Stimulated activated naive CD8-positive, alpha-beta T cell treated with anti-CD3 and anti-CD28 coated beads, Interleukin-15, Interleukin-2, amounts not matched to agents 100 ng/mL and 50 ng/mL, for 24 hours (primary cell): ENCODE measurements around the gene TNKS1BP1.
"Not testable (repeated sequence)": the region's sequence is repeated elsewhere in the genome, so short reads cannot be mapped to it uniquely, and the experiment has no call there.

ENCODE experiments used
- H3K27ac Mint-ChIP-seq: one replicate; pipeline ENCODE4 v1.8.0; 2021; ENCODE audit warnings: mild to moderate bottlenecking, mixed read lengths
- H3K27me3 Mint-ChIP-seq: one replicate; pipeline ENCODE4 v1.8.0; 2021; ENCODE audit warnings: mixed read lengths
- H3K36me3 Mint-ChIP-seq: one replicate; pipeline ENCODE4 v1.8.0; 2021; ENCODE audit warnings: low read depth, mixed read lengths
- H3K4me1 Mint-ChIP-seq: one replicate; pipeline ENCODE4 v1.8.0; 2021; ENCODE audit warnings: low read depth, mixed read lengths
- H3K4me3 Mint-ChIP-seq: one replicate; pipeline ENCODE4 v1.8.0; 2021; ENCODE audit warnings: mild to moderate bottlenecking, mixed read lengths
- H3K9me3 Mint-ChIP-seq: one replicate; pipeline ENCODE4 v1.8.0; 2021; ENCODE audit warnings: mixed read lengths

Gene TNKS1BP1

GRCh38 chr11:57345555-57346211 lies 20.9 kb upstream of the TNKS1BP1 start:
- Mint-ChIP-seq H3K27ac (peak overlapping the region; percentile 24), H3K4me1 (peaks cover 5% of the 10 kb centered on the region), H3K36me3 (no peaks in the 10 kb centered on the region), H3K4me3 (no peak overlapping the region), H3K9me3 (no peaks in the 10 kb centered on the region), H3K27me3 (no peaks in the 10 kb centered on the region)

- Mint-ChIP-seq H3K9me3 (no peaks in the 10 kb centered on the region), H3K36me3 (no peaks in the 10 kb centered on the region), H3K27me3 (no peaks in the 10 kb centered on the region), H3K4me1 (peaks cover 7% of the 10 kb centered on the region), H3K4me3 (no peak overlapping the region), H3K27ac (no peak overlapping the region)
Measured at GRCh38 chr11:57344826-57345225, 20.1 kb upstream of the TNKS1BP1 start.

DNA sequence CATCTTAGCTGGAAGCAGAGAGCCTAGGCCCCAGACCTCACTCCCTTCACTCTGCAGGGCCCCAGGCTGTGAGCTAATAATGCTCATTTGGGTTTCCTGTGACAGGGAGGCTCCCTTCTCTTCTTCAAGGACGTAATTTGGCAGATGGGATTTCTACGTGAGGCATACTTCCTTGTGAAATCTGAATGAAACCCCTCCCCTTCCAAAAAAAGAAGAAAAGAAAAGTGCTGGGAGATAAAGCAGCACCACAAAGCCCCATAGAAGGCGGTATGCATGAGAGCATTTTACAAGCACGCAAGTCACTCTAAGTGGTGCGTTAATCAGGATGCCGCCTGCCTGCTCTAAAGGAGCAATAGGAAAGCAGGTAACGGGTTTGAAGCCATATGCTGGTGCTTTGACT lies 19.1 kb upstream of the TNKS1BP1 start:
- H3K27ac Mint-ChIP-seq = no peak overlapping the region
- H3K9me3 Mint-ChIP-seq = no peaks in the 10 kb centered on the region
- no peaks in the 10 kb centered on the region for H3K36me3 Mint-ChIP-seq
- H3K4me3 Mint-ChIP-seq = no peak overlapping the region
- peaks cover 7% of the 10 kb centered on the region for H3K4me1 Mint-ChIP-seq
- H3K27me3 Mint-ChIP-seq = no peaks in the 10 kb centered on the region

GRCh38 chr11:57342702-57343101 lies 17.9 kb upstream of the TNKS1BP1 start:
- Mint-ChIP-seq H3K36me3 (no peaks in the 10 kb centered on the region), H3K4me1 (peaks cover 7% of the 10 kb centered on the region), H3K27me3 (no peaks in the 10 kb centered on the region), H3K4me3 (no peak overlapping the region), H3K9me3 (no peaks in the 10 kb centered on the region), H3K27ac (no peak overlapping the region)

DNA sequence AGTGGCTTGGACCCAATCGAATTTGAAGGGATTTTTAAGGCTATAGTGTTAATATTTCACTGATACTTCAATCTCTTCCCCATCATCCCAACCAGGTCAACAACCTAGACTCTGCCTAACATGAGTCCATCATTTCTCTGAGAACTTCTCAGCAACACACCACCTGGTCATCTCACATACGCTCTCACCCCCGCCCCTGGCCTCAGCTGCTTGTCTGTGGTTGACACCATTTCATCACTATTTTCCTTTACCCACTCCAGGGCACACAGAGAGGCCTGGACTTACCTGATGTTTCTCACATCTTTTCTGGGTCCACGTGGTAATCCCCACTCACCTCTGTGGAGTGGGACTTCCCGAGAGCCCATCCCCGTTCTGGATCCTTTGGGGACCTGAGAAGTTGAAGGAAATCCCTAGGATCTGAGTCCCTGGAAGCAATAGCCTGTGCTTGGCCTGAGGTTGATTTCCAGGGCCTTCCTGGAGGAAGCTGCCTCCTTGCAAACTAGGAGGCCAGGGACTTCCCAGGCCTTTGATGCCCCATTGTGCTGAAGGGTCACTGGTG lies 16.6 kb upstream of the TNKS1BP1 start:
- Mint-ChIP-seq H3K4me1 (peaks cover 12% of the 10 kb centered on the region), H3K27ac (no peak overlapping the region), H3K9me3 (no peaks in the 10 kb centered on the region), H3K36me3 (no peaks in the 10 kb centered on the region), H3K4me3 (no peak overlapping the region), H3K27me3 (no peaks in the 10 kb centered on the region)

DNA sequence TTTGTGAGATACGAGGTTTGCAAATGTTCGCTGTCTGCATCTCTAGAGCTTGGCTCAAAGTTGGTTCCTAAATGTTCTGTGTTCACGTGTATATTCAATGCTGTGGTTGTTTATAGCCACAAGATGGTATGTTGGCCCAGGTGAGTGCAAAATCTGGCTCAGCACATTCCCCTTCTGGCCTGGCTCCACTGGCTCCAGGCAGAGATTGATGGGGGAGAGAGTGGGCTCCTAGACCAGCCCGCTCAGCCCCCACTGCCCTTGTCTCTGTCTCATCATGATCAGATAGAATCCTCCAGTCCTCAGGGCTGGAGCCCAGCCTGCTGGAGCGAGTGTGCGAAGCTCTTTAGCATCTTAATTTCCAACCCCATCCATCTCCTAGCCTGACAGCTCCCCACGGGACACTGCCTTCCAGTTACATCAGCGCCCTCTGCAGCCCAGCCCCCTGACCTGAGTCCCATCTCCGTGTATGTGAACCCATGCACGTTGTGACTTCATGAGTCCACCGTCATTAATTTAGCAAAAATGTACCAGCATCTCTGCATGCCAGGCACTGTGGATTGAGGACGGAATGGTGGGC lies 15.4 kb upstream of the TNKS1BP1 start:
- Mint-ChIP-seq H3K27ac (no peak overlapping the region), H3K27me3 (no peaks in the 10 kb centered on the region), H3K9me3 (no peaks in the 10 kb centered on the region), H3K4me1 (peaks cover 19% of the 10 kb centered on the region), H3K36me3 (no peaks in the 10 kb centered on the region), H3K4me3 (no peak overlapping the region)

DNA sequence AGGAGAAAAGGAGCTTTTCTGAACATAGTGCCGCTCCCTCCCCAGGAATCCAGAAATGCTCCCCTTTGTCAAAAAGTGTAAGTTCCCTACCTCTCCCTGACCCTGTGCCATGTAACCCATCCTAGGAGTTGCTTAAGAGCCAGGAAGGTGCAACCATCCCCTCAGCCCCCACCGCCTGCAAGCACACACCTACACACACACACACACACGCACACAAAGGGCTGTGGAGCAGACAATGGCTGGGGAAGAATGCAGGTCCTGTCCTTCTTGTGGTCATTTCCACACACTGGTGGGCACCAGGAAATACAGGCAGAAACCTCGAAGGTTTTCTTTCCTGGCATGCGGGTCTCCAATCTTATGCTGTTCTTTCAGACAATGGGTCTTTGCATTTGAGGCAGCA lies 14.6 kb upstream of the TNKS1BP1 start:
- H3K9me3 Mint-ChIP-seq = no peaks in the 10 kb centered on the region
- no peaks in the 10 kb centered on the region for H3K27me3 Mint-ChIP-seq
- peaks cover 26% of the 10 kb centered on the region for H3K4me1 Mint-ChIP-seq
- H3K27ac Mint-ChIP-seq = no peak overlapping the region
- H3K36me3 Mint-ChIP-seq = peaks cover 4% of the 10 kb centered on the region
- no peak overlapping the region for H3K4me3 Mint-ChIP-seq

DNA sequence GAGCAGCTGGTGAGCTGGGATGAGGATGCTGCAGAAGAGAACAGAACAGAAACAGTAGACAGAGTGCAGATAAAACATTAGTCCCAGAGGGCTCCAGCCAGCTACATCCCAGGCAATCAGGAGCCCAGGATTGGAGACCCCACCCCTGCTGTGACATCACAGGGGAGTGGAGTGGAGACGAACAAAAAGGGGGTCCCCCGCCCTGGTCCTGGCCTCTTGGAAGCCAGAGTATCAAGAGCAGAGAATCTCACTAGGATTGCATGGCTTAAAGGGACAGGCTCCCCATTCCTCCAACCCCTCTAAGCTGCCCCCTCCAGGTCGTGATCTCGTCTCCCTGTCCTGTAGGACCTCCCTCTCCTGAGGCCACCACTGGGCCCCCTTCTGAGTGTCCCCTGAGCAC lies 13.4 kb upstream of the TNKS1BP1 start, which contains the start of gene P2RX3:
P2RX3 (plus strand) TSS at position 211 of the 400 bp plus-strand sequence. CDS start 199 bp downstream, outside the sequence.
- Mint-ChIP-seq H3K27me3 (no peaks in the 10 kb centered on the region), H3K36me3 (peaks cover 15% of the 10 kb centered on the region), H3K27ac (peak within 1 kb of the TSS; percentile 36), H3K4me3 (no peak within 1 kb of the TSS), H3K9me3 (no peaks in the 10 kb centered on the region), H3K4me1 (peaks cover 36% of the 10 kb centered on the region)

- peaks cover 26% of the 10 kb centered on the region for H3K36me3 Mint-ChIP-seq
- not testable (repeated sequence) for H3K9me3 Mint-ChIP-seq, H3K27me3 Mint-ChIP-seq
- H3K4me3 Mint-ChIP-seq = peak overlapping the region; percentile 93
- peak overlapping the region; percentile 97 for H3K27ac Mint-ChIP-seq
- peaks cover 36% of the 10 kb centered on the region for H3K4me1 Mint-ChIP-seq
Measured at GRCh38 chr11:57336856-57337255, 12.1 kb upstream of the TNKS1BP1 start.

GRCh38 chr11:57336111-57336666 lies 11.4 kb upstream of the TNKS1BP1 start:
- peaks cover 32% of the 10 kb centered on the region for H3K36me3 Mint-ChIP-seq
- H3K9me3 Mint-ChIP-seq = no peaks in the 10 kb centered on the region
- peaks cover 40% of the 10 kb centered on the region for H3K4me1 Mint-ChIP-seq
- peak overlapping the region; percentile 97 for H3K27ac Mint-ChIP-seq
- H3K27me3 Mint-ChIP-seq = no peaks in the 10 kb centered on the region
- H3K4me3 Mint-ChIP-seq = peak overlapping the region; percentile 93

- H3K36me3 Mint-ChIP-seq = peaks cover 39% of the 10 kb centered on the region
- H3K4me1 Mint-ChIP-seq = peaks cover 40% of the 10 kb centered on the region
- peak within 1 kb of the TSS; percentile 93 for H3K4me3 Mint-ChIP-seq
- H3K27me3 Mint-ChIP-seq = no peaks in the 10 kb centered on the region
- no peaks in the 10 kb centered on the region for H3K9me3 Mint-ChIP-seq
- H3K27ac Mint-ChIP-seq = peak within 1 kb of the TSS; percentile 97
Measured at GRCh38 chr11:57335343-57336110, 10.8 kb upstream of the TNKS1BP1 start, which contains the start of gene SSRP1. TSS of gene SSRP1 (minus strand) at chr11:57335892. CDS start at chr11:57335121, 771 bp downstream.

DNA sequence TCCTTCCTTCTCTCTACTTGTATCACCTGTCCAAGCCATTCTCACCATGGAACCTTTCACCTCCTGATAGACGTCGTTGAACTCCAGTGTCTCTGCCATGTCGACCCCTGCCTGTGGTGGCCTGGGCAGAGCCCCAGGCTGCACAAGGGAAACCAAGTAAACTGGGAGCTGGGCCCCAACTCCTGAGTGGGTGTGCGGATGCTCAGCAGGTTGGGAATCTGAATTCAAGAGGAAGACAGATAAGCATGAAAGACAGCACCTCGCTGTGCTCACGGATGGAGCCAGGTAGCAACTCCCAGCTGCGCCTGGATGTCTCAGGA lies 10.2 kb upstream of the TNKS1BP1 start:
- peak overlapping the region; percentile 93 for H3K4me3 Mint-ChIP-seq
- H3K27me3 Mint-ChIP-seq = no peaks in the 10 kb centered on the region
- H3K27ac Mint-ChIP-seq = peak overlapping the region; percentile 93
- H3K4me1 Mint-ChIP-seq = peaks cover 45% of the 10 kb centered on the region
- no peaks in the 10 kb centered on the region for H3K9me3 Mint-ChIP-seq
- peaks cover 44% of the 10 kb centered on the region for H3K36me3 Mint-ChIP-seq

- peaks cover 51% of the 10 kb centered on the region for H3K4me1 Mint-ChIP-seq
- H3K4me3 Mint-ChIP-seq = peak overlapping the region; percentile 25
- H3K27me3 Mint-ChIP-seq = no peaks in the 10 kb centered on the region
- H3K9me3 Mint-ChIP-seq = no peaks in the 10 kb centered on the region
- peaks cover 65% of the 10 kb centered on the region for H3K36me3 Mint-ChIP-seq
- peak overlapping the region; percentile 57 for H3K27ac Mint-ChIP-seq
Measured at GRCh38 chr11:57332694-57333440, 8.1 kb upstream of the TNKS1BP1 start.

- peaks cover 60% of the 10 kb centered on the region for H3K4me1 Mint-ChIP-seq
- H3K36me3 Mint-ChIP-seq = peaks cover 77% of the 10 kb centered on the region
- H3K9me3 Mint-ChIP-seq = no peaks in the 10 kb centered on the region
- no peak overlapping the region for H3K27ac Mint-ChIP-seq
- no peak overlapping the region for H3K4me3 Mint-ChIP-seq
- H3K27me3 Mint-ChIP-seq = no peaks in the 10 kb centered on the region
Measured at GRCh38 chr11:57331720-57332119, 7.0 kb upstream of the TNKS1BP1 start.
